HCT116 (cell line): ENCODE results near the gene NCKAP5. TPM values are rescaled to one million over a fixed set of nuclear protein-coding genes. Genes with fewer than 3 reads are reported as not detected.

Source experiments
- ATAC-seq: fragments of 200-7000 bp; cut with Tn5 transposase; 2 replicates; pipeline ENCODE4 v1.9.1; 2020; ENCODE audit warnings: mild to moderate bottlenecking, moderate library complexity
- BruUV-seq: library from RNA; stranded (reverse); fragments of 400-500 nt; replicated peaks from 2 replicates; lab custom pipeline; 2021; lab: Mats Ljungman, UMichigan
- CTCF ChIA-PET: fragments of 300-600 bp; sonication (Branson Sonifier 250); formaldehyde crosslinking; loops from one replicate; lab custom pipeline; 2021; ENCODE audit warnings: antibody characterized with exemption; lab: Charles Lee
- POLR2A ChIA-PET: fragments of 300-600, 350-600 bp; sonication (Branson Sonifier 250); formaldehyde crosslinking; loops from one replicate; lab custom pipeline; 2021; ENCODE audit warnings: antibody characterized with exemption; lab: Charles Lee
- RAD21 ChIA-PET, 2 experiments: fragments of 300-600 bp; sonication (Branson Sonifier 250); formaldehyde crosslinking; loops; one replicate each; lab custom pipeline; 2023; ENCODE audit warnings: low total read pairs in 2 of 2; ENCODE audit not compliant: uncharacterized antibody in 2 of 2, unreplicated experiment in 2 of 2, low non-redundant PET in 1 of 2; lab: Charles Lee
- DNase-seq: peaks from one replicate; pipeline ENCODE4 v3.0.0-alpha.2; 2010; ENCODE audit warnings: low read depth, low spot score
- H2AFZ ChIP-seq: fragments of 200-600 bp; shearing (Covaris generic), sonication (generic); 2 replicates; pipeline ENCODE4 v1.6.1; 2017; ENCODE audit warnings: low read depth, mixed run types, mixed read lengths, antibody characterized with exemption, low read length; ENCODE audit not compliant: poor library complexity, severe bottlenecking
- H3K27ac ChIP-seq: 2 replicates; pipeline ENCODE4 v1.5.1; 2012; ENCODE audit warnings: low read depth, low read length
- H3K27me3 ChIP-seq: fragments of 200-600 bp; sonication (generic); 2 replicates; pipeline ENCODE4 v1.6.1; 2016; ENCODE audit warnings: mixed run types, low read length, mixed read lengths; ENCODE audit not compliant: insufficient read depth
- H3K36me3 ChIP-seq, 2 experiments: fragments of 200-500 bp in 1 of 2; fragments of 200-600 bp in 1 of 2; sonication (Bioruptor generic) in 1 of 2; sonication (generic) in 1 of 2; 2 replicates each; pipeline versions ENCODE4 v1.5.1 to v1.6.1; 2014 to 2016; ENCODE audit warnings: low read length in 2 of 2, inconsistent platforms in 1 of 2, mixed read lengths in 1 of 2, mixed run types in 1 of 2; ENCODE audit not compliant: insufficient read depth in 2 of 2, control insufficient read depth in 1 of 2
- H3K4me1 ChIP-seq, 2 experiments: fragments of 200-600 bp in 1 of 2; sonication (generic) in 1 of 2; 2 replicates each; pipeline versions ENCODE4 v1.5.1 to v1.6.1; 2012 to 2017; ENCODE audit warnings: low read length in 2 of 2, inconsistent platforms in 1 of 2, mild to moderate bottlenecking in 1 of 2, mixed read lengths in 1 of 2, mixed run types in 1 of 2, moderate library complexity in 1 of 2; ENCODE audit not compliant: insufficient read depth in 2 of 2, control insufficient read depth in 1 of 2
- H3K4me2 ChIP-seq: fragments of 200-600 bp; sonication (generic); 2 replicates; pipeline ENCODE4 v1.6.1; 2017; ENCODE audit warnings: mixed run types, low read length, mixed read lengths
- H3K4me3 ChIP-seq, 2 experiments: fragments of 200-600 bp in 1 of 2; sonication (generic) in 1 of 2; replicated peaks in 1 of 2; 2 replicates each; pipeline ENCODE4 v1.5.1; 2011 to 2016; ENCODE audit warnings: low read length in 2 of 2, control low read depth in 1 of 2, low read depth in 1 of 2, mild to moderate bottlenecking in 1 of 2, mixed read lengths in 1 of 2, mixed run types in 1 of 2
- H3K79me2 ChIP-seq: fragments of 200-600 bp; sonication (generic); 2 replicates; pipeline ENCODE4 v1.6.1; 2017; ENCODE audit warnings: mild to moderate bottlenecking, mixed run types, low read length, moderate library complexity, mixed read lengths; ENCODE audit not compliant: insufficient read depth
- H3K9ac ChIP-seq: fragments of 200-600 bp; sonication (generic); 2 replicates; pipeline ENCODE4 v1.6.1; 2016; ENCODE audit warnings: low read length, mixed read lengths
- H3K9me2 ChIP-seq: fragments of 200-600 bp; sonication (generic), shearing (Covaris generic); 2 replicates; pipeline ENCODE4 v1.6.1; 2017; ENCODE audit warnings: mixed run types, mild to moderate bottlenecking, moderate library complexity; ENCODE audit not compliant: insufficient read depth
- H3K9me3 ChIP-seq, 2 experiments: fragments of 200-500 bp in 1 of 2; fragments of 200-600 bp in 1 of 2; sonication (Bioruptor generic) in 1 of 2; sonication (generic) in 1 of 2; 2 replicates each; pipeline ENCODE4 v1.6.1; 2014 to 2017; ENCODE audit warnings: low read length in 2 of 2, mixed read lengths in 2 of 2, inconsistent platforms in 1 of 2, low read depth in 1 of 2, mild to moderate bottlenecking in 1 of 2, mixed run types in 1 of 2, moderate library complexity in 1 of 2; ENCODE audit not compliant: control insufficient read depth in 1 of 2, insufficient read depth in 1 of 2
- H4K20me1 ChIP-seq: fragments of 200-600 bp; sonication (generic), shearing (Covaris generic); 2 replicates; pipeline ENCODE4 v1.6.1; 2017; ENCODE audit warnings: mixed run types, mild to moderate bottlenecking, moderate library complexity; ENCODE audit not compliant: insufficient read depth
- CBX3 ChIP-seq: IDR thresholded peaks from 2 replicates; pipeline ENCODE4 v1.6.1; 2012; ENCODE audit warnings: low read depth
- CEBPB ChIP-seq: IDR thresholded peaks from 2 replicates; pipeline ENCODE4 v1.6.1; 2012; ENCODE audit warnings: low read depth
- EGR1 ChIP-seq: IDR thresholded peaks from 2 replicates; pipeline ENCODE4 v1.6.1; 2012; ENCODE audit warnings: low read depth
- ELF1 ChIP-seq: IDR thresholded peaks from 2 replicates; pipeline ENCODE4 v1.6.1; 2012; ENCODE audit warnings: low read depth, borderline replicate concordance
- EZH2phosphoT487 ChIP-seq: fragments of 200-600 bp; IDR thresholded peaks from 2 replicates; pipeline ENCODE4 v1.6.1; 2018; ENCODE audit warnings: antibody characterized with exemption, borderline replicate concordance
- FOSL1 ChIP-seq: IDR thresholded peaks from 2 replicates; pipeline ENCODE4 v1.6.1; 2012; ENCODE audit warnings: low read depth
- JUND ChIP-seq: IDR thresholded peaks from 2 replicates; pipeline ENCODE4 v1.6.1; 2012
- POLR2A ChIP-seq: IDR thresholded peaks from 2 replicates; pipeline ENCODE4 v1.7.0; 2011; ENCODE audit warnings: borderline replicate concordance; ENCODE audit not compliant: insufficient read depth, insufficient read length; ENCODE audit errors: extremely low read depth
- RAD21 ChIP-seq: IDR thresholded peaks from 2 replicates; pipeline ENCODE4 v1.6.1; 2012; ENCODE audit warnings: low read depth, mild to moderate bottlenecking
- SIN3A ChIP-seq: IDR thresholded peaks from 2 replicates; pipeline ENCODE4 v1.6.1; 2012; ENCODE audit warnings: low read depth
- SRF ChIP-seq: IDR thresholded peaks from 2 replicates; pipeline ENCODE4 v1.6.1; 2012; ENCODE audit warnings: low read depth
- TCF7L2 ChIP-seq: IDR thresholded peaks from 2 replicates; pipeline ENCODE4 v1.7.0; 2011; ENCODE audit warnings: borderline replicate concordance, inconsistent platforms; ENCODE audit not compliant: insufficient read depth, insufficient read length; ENCODE audit errors: extremely low read depth
- ZNF274 ChIP-seq: fragments of 200-500 bp; sonication (Bioruptor generic); IDR thresholded peaks from 2 replicates; pipeline ENCODE4 v1.6.1; 2014; ENCODE audit warnings: mild to moderate bottlenecking, low read depth, low read length, inconsistent platforms
- intact Hi-C: fragments of 100-400 bp; cut with micrococcal nuclease; formaldehyde crosslinking; loops from 2 replicates; pipeline ENCODE4 v1.10.0; 2022
- total RNA-seq: library from RNA; stranded (reverse); gene quantifications from one replicate; pipeline ENCODE4 v1.2.1, GENCODE V29; 2021; ENCODE audit not compliant: unreplicated experiment
- TF ChIP-seq, protein P1 (sequence below), 3 experiments: fragments of 200-600 bp in 1 of 3; sonication (generic) in 1 of 3; IDR thresholded peaks in 2 of 3; conservative IDR thresholded peaks in 1 of 3; 2 replicates each; pipeline ENCODE4 v1.5.1; 2012 to 2017; ENCODE audit warnings: low read depth in 2 of 3, low read length in 2 of 3, antibody characterized with exemption in 1 of 3, borderline replicate concordance in 1 of 3, control low read depth in 1 of 3, mild to moderate bottlenecking in 1 of 3, mixed read lengths in 1 of 3, mixed run types in 1 of 3, moderate library complexity in 1 of 3; ENCODE audit not compliant: insufficient read depth in 1 of 3

The NCKAP5 gene
- total RNA-seq, 1 experiment from 2014 or later: 0.30 TPM

DNA sequence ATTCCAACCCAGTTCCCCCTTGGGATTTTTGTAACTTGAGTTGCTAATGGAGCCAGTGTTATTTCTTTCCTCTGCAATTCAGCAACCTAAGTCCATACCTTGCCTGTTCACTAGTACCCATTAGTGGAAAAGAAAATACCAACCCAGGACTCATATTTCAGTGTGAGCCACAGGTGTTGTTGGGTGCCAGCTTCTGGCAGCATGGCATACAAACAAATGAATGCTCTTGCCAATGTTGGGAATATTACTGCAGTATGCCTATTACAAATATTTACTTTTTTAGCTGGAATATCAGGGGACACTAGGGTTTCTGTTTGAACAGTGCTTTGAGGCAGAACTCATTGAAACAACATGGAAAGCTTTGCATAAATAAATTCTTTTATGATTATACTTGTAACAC, 130.2 kb downstream of the NCKAP5 start:
- Histone ChIP-seq H2AFZ (no peak overlapping the region), H3K27me3 (no peaks in the 10 kb centered on the region), H3K9me3 (no peaks in the 10 kb centered on the region), H3K36me3 (no peaks in the 10 kb centered on the region), H3K4me2 (no peak overlapping the region), H3K9ac (no peak overlapping the region), H3K79me2 (no peaks in the 10 kb centered on the region), H3K27ac (no peak overlapping the region), H4K20me1 (no peaks in the 10 kb centered on the region), H3K4me3 (no peak overlapping the region), H3K9me2 (no peaks in the 10 kb centered on the region), H3K4me1 (no peaks in the 10 kb centered on the region)
- POLR2A ChIA-PET: no interaction called here
- no peak for TF ChIP-seq CEBPB
- TF ChIP-seq CBX3: no peak
- TF ChIP-seq POLR2A: no peak
- no peak for TF ChIP-seq FOSL1
- RAD21 ChIA-PET: no interaction called here
- DNase-seq (no peak), ATAC-seq (no peak)
- intact Hi-C loops: no loop called here
- CTCF ChIA-PET: no interaction called here
- no TSS peak for BruUV-seq

DNA sequence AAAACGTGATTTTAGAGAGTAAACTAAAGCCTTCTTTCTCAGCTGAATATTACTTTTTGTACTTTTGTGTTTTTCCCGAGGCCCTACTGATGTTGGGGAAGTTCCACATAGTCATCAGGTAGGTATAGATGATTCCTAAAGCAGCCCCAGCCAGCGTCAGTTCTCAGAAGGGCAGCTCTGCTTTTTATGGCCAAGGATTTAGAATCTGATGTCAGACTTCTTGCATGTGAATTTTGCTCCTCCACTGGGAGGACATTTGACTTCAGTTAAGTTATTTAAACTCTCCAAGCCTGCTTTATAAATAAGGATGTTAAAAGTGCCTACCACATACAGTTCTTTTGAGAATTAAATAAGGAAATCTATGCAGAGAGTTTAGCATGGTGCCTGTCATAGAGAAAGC, 130.8 kb downstream of the NCKAP5 start:
- Histone ChIP-seq H4K20me1 (no peaks in the 10 kb centered on the region), H3K9me3 (no peaks in the 10 kb centered on the region), H2AFZ (no peak overlapping the region), H3K27ac (no peak overlapping the region), H3K4me2 (no peak overlapping the region), H3K4me3 (no peak overlapping the region), H3K79me2 (no peaks in the 10 kb centered on the region), H3K36me3 (no peaks in the 10 kb centered on the region), H3K4me1 (no peaks in the 10 kb centered on the region), H3K27me3 (no peaks in the 10 kb centered on the region), H3K9me2 (no peaks in the 10 kb centered on the region), H3K9ac (no peak overlapping the region)
- DNase-seq (no peak), ATAC-seq (no peak)
- RAD21 ChIA-PET: no interaction called here
- intact Hi-C loops: no loop called here
- BruUV-seq: no TSS peak
- CTCF ChIA-PET: no interaction called here
- POLR2A ChIA-PET: no interaction called here
- no peak for TF ChIP-seq ELF1
- no peak for TF ChIP-seq TCF7L2
- no peak for TF ChIP-seq RAD21
- no peak for TF ChIP-seq ZNF274
- TF ChIP-seq, protein P1, sequence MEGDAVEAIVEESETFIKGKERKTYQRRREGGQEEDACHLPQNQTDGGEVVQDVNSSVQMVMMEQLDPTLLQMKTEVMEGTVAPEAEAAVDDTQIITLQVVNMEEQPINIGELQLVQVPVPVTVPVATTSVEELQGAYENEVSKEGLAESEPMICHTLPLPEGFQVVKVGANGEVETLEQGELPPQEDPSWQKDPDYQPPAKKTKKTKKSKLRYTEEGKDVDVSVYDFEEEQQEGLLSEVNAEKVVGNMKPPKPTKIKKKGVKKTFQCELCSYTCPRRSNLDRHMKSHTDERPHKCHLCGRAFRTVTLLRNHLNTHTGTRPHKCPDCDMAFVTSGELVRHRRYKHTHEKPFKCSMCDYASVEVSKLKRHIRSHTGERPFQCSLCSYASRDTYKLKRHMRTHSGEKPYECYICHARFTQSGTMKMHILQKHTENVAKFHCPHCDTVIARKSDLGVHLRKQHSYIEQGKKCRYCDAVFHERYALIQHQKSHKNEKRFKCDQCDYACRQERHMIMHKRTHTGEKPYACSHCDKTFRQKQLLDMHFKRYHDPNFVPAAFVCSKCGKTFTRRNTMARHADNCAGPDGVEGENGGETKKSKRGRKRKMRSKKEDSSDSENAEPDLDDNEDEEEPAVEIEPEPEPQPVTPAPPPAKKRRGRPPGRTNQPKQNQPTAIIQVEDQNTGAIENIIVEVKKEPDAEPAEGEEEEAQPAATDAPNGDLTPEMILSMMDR (IDR thresholded peaks at IDR 0.05 in 2 of 3, conservative IDR thresholded peaks at IDR 0.05 in 1 of 3; ENCODE audit: borderline replicate concordance in 1 of 3, insufficient read depth in 1 of 3, low read depth in 2 of 3, low read length in 2 of 3): no peak
- no peak for TF ChIP-seq FOSL1
- no peak for TF ChIP-seq CEBPB
- TF ChIP-seq SRF: no peak
- no peak for TF ChIP-seq POLR2A
- TF ChIP-seq EZH2phosphoT487: no peak
- TF ChIP-seq SIN3A: no peak
- TF ChIP-seq JUND: no peak
- no peak for TF ChIP-seq EGR1
